OCI-LY1 (cell line): ENCODE measurements around the gene U2AF1.
"Not testable (repeated sequence)": the region's sequence is repeated elsewhere in the genome, so short reads cannot be mapped to it uniquely, and the experiment has no call there.

ENCODE experiments used
- EZH2 ChIP-seq: fragments of 200-600 bp; sonication (generic), shearing (Covaris generic); IDR thresholded peaks from 2 replicates; pipeline ENCODE4 v1.8.0; 2017; ENCODE audit warnings: borderline replicate concordance, mixed run types, mild to moderate bottlenecking, antibody characterized with exemption, low read length, moderate library complexity, mixed read lengths
- TF ChIP-seq, protein P1 (sequence below): fragments of 200-600 bp; sonication (generic), shearing (Covaris generic); IDR thresholded peaks from 2 replicates; pipeline ENCODE4 v1.5.1; 2017; ENCODE audit warnings: mild to moderate bottlenecking, antibody characterized with exemption, low read length, moderate library complexity, mixed read lengths

- TF ChIP-seq, protein P1, sequence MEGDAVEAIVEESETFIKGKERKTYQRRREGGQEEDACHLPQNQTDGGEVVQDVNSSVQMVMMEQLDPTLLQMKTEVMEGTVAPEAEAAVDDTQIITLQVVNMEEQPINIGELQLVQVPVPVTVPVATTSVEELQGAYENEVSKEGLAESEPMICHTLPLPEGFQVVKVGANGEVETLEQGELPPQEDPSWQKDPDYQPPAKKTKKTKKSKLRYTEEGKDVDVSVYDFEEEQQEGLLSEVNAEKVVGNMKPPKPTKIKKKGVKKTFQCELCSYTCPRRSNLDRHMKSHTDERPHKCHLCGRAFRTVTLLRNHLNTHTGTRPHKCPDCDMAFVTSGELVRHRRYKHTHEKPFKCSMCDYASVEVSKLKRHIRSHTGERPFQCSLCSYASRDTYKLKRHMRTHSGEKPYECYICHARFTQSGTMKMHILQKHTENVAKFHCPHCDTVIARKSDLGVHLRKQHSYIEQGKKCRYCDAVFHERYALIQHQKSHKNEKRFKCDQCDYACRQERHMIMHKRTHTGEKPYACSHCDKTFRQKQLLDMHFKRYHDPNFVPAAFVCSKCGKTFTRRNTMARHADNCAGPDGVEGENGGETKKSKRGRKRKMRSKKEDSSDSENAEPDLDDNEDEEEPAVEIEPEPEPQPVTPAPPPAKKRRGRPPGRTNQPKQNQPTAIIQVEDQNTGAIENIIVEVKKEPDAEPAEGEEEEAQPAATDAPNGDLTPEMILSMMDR, result not testable (repeated sequence)
- TF ChIP-seq EZH2, result not testable (repeated sequence)
These were observed 1.6 kb upstream of the U2AF1 start for GRCh38 chr21:43109006-43109405.
